MM.1S (cell line): ENCODE data around the gene LEMD2.

Experiments used
- DNase-seq: peaks from one replicate; pipeline ENCODE4 v3.0.0-alpha.2; 2015
- H2AFZ ChIP-seq: fragments of 300-600 bp; sonication (generic); 2 replicates; pipeline ENCODE4 v1.6.0; 2016; ENCODE audit warnings: antibody characterized with exemption, low read length
- H3F3A ChIP-seq: fragments of 300-600 bp; sonication (generic); 2 replicates; pipeline ENCODE4 v1.6.1; 2016; ENCODE audit warnings: mild to moderate bottlenecking, antibody characterized with exemption, low read length, moderate library complexity, mixed read lengths; ENCODE audit not compliant: insufficient read depth
- H3K27ac ChIP-seq: fragments of 300-600 bp; sonication (generic); 2 replicates; pipeline ENCODE4 v1.5.1; 2016; ENCODE audit warnings: mild to moderate bottlenecking, low read length
- H3K27me3 ChIP-seq: fragments of 300-600 bp; sonication (generic); replicated peaks from 2 replicates; pipeline ENCODE4 v1.6.0; 2016; ENCODE audit warnings: low read length; ENCODE audit not compliant: insufficient read depth
- H3K36me3 ChIP-seq: fragments of 300-600 bp; sonication (generic); replicated peaks from 2 replicates; pipeline ENCODE4 v1.6.1; 2016; ENCODE audit warnings: mild to moderate bottlenecking, low read length, mixed read lengths; ENCODE audit not compliant: insufficient read depth
- H3K4me1 ChIP-seq: fragments of 300-600 bp; sonication (generic); 2 replicates; pipeline ENCODE4 v1.6.1; 2016; ENCODE audit warnings: low read length, mixed read lengths
- H3K4me2 ChIP-seq: fragments of 300-600 bp; sonication (generic); 2 replicates; pipeline ENCODE4 v1.6.0; 2016; ENCODE audit warnings: low read depth, low read length
- H3K4me3 ChIP-seq: fragments of 300-600 bp; sonication (generic); 2 replicates; pipeline ENCODE4 v1.5.1; 2016; ENCODE audit warnings: low read length, mixed read lengths
- H3K79me2 ChIP-seq: fragments of 300-600 bp; sonication (generic); 2 replicates; pipeline ENCODE4 v1.6.1; 2016; ENCODE audit warnings: mixed run types, low read length, mixed read lengths
- H3K9ac ChIP-seq: fragments of 300-600 bp; sonication (generic); 2 replicates; pipeline ENCODE4 v1.6.1; 2016; ENCODE audit warnings: low read length, mixed read lengths
- H3K9me2 ChIP-seq: fragments of 300-600 bp; sonication (generic); replicated peaks from 2 replicates; pipeline ENCODE4 v1.6.1; 2016; ENCODE audit warnings: mild to moderate bottlenecking, low read length, mixed read lengths; ENCODE audit not compliant: insufficient read depth
- H3K9me3 ChIP-seq: fragments of 300-600 bp; sonication (generic); replicated peaks from 2 replicates; pipeline ENCODE4 v1.6.1; 2016; ENCODE audit warnings: mild to moderate bottlenecking, low read length, mixed read lengths; ENCODE audit not compliant: insufficient read depth
- H4K20me1 ChIP-seq: fragments of 300-600 bp; sonication (generic); 2 replicates; pipeline ENCODE4 v1.6.1; 2016; ENCODE audit warnings: mild to moderate bottlenecking, low read length, moderate library complexity, mixed read lengths; ENCODE audit not compliant: insufficient read depth
- EZH2 ChIP-seq: fragments of 300-600 bp; sonication (generic); optimal IDR thresholded peaks from 2 replicates; pipeline ENCODE3; 2017; ENCODE audit warnings: low read depth, mild to moderate bottlenecking, antibody characterized with exemption, low read length, mixed read lengths
- EZH2phosphoT487 ChIP-seq: fragments of 300-600 bp; sonication (generic); IDR thresholded peaks from 2 replicates; pipeline ENCODE4 v1.6.1; 2018; ENCODE audit warnings: antibody characterized with exemption, low read length
- TF ChIP-seq, protein P1 (sequence below): fragments of 300-600 bp; sonication (generic); IDR thresholded peaks from 2 replicates; pipeline ENCODE4 v1.5.1; 2016; ENCODE audit warnings: antibody characterized with exemption, low read length, mixed read lengths

Gene LEMD2

DNA sequence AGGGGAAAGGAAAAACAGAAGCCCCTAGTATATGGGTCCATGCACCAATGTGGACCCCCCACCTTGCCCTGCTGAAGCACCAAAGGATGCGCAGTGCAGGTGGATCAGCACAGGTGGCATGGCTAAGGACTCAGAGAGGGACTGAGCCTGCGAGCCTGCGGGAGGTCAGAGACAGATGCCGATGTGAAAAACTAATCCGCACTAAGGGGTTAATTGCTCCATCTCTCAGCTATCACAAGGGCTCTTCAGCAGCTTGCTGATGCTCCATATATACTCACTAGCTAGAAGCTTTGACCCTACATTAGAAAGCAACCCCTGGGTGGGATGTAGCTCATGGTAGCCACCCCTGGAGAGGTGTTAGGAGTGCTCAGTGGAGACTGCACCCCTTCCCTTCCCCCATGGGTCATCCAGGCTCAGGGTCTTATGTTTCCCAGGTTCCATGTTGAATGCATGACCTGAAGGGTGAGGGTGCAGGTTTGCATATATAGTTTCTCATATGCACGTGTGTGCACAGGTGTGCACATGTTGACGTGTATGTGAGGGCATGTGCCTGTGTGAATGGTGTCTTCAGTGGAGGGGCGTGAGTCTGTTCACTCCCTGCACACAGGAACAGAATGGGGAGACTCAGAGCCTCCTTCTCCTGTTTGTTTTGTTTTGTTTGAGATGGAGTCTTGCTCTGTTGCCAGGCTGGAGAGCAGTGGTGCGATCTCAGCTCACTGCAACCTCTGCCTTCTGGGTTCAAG, 28.9 kb downstream of the LEMD2 start:
- Histone ChIP-seq H2AFZ (no peak overlapping the region), H3K4me3 (no peak overlapping the region), H3K9me2 (no peaks in the 10 kb centered on the region), H4K20me1 (no peaks in the 10 kb centered on the region), H3K27me3 (peaks cover 28% of the 10 kb centered on the region), H3K4me1 (no peaks in the 10 kb centered on the region), H3K79me2 (no peaks in the 10 kb centered on the region), H3K9ac (no peak overlapping the region), H3K27ac (no peak overlapping the region), H3K9me3 (no peaks in the 10 kb centered on the region), H3K36me3 (no peaks in the 10 kb centered on the region), H3K4me2 (no peak overlapping the region), H3F3A (no peaks in the 10 kb centered on the region)
- TF ChIP-seq EZH2phosphoT487 (no peak), EZH2 (no peak)
- TF ChIP-seq, protein P1, sequence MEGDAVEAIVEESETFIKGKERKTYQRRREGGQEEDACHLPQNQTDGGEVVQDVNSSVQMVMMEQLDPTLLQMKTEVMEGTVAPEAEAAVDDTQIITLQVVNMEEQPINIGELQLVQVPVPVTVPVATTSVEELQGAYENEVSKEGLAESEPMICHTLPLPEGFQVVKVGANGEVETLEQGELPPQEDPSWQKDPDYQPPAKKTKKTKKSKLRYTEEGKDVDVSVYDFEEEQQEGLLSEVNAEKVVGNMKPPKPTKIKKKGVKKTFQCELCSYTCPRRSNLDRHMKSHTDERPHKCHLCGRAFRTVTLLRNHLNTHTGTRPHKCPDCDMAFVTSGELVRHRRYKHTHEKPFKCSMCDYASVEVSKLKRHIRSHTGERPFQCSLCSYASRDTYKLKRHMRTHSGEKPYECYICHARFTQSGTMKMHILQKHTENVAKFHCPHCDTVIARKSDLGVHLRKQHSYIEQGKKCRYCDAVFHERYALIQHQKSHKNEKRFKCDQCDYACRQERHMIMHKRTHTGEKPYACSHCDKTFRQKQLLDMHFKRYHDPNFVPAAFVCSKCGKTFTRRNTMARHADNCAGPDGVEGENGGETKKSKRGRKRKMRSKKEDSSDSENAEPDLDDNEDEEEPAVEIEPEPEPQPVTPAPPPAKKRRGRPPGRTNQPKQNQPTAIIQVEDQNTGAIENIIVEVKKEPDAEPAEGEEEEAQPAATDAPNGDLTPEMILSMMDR, result no peak
- DNase-seq, result no peak

DNA sequence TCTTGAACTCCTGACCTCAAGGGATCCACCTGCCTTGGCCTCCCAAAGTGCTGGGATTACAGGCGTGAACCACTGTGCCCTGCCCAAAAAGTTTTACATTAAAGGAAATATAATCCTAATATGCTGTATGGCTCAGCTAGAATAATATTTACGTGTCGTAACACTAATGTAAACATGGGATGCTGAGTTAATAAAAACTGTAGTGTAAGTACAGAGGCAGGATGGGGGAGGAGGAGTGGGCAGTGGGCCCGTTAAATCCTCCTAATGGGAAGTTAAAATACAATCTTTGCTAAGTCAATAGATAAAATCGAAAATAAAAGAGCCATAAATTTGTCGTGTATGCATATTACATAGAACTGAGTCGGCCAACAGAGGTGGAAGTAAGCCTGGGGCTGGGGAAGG, 30.1 kb downstream of the LEMD2 start:
- H3K9me2 ChIP-seq, result no peaks in the 10 kb centered on the region
- H3K27me3 ChIP-seq, result peaks cover 27% of the 10 kb centered on the region
- H3K4me3 ChIP-seq, result no peak overlapping the region
- H3K27ac ChIP-seq, result no peak overlapping the region
- H4K20me1 ChIP-seq, result no peaks in the 10 kb centered on the region
- DNase-seq, result no peak
- no peak overlapping the region for H2AFZ ChIP-seq
- H3K9me3 ChIP-seq, result no peaks in the 10 kb centered on the region
- H3F3A ChIP-seq, result no peaks in the 10 kb centered on the region
- no peaks in the 10 kb centered on the region for H3K36me3 ChIP-seq
- no peak for TF ChIP-seq EZH2phosphoT487
- TF ChIP-seq EZH2, result no peak
- TF ChIP-seq, protein P1, result no peak
- H3K79me2 ChIP-seq, result no peaks in the 10 kb centered on the region
- H3K4me2 ChIP-seq, result no peak overlapping the region
- H3K9ac ChIP-seq, result no peak overlapping the region
- H3K4me1 ChIP-seq, result no peaks in the 10 kb centered on the region

DNA sequence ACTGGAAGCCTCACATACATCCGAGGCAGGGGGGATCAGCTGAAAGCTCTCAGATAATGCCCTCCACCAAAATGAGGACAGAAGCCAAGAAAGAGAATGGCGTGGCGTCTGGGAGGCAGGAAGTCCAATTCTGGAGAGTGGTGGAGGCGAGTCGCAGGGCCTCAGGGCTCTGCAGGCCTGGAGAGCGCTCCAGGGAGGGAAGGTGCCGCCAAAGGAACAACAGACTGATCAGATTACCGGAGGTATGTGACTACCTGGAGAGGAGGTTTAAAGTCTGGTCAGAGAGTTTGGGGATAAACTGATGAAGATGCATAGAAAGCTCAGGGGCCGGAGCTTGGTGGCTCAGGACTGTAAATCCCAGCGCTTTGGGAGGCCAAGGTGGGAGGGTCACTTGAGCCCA, 31.0 kb downstream of the LEMD2 start:
- no peak overlapping the region for H3K27ac ChIP-seq
- no peak overlapping the region for H3K4me2 ChIP-seq
- no peaks in the 10 kb centered on the region for H3K36me3 ChIP-seq
- H3K9ac ChIP-seq, result no peak overlapping the region
- H2AFZ ChIP-seq, result no peak overlapping the region
- H4K20me1 ChIP-seq, result no peaks in the 10 kb centered on the region
- H3F3A ChIP-seq, result no peaks in the 10 kb centered on the region
- H3K9me3 ChIP-seq, result no peaks in the 10 kb centered on the region
- no peak overlapping the region for H3K4me3 ChIP-seq
- no peaks in the 10 kb centered on the region for H3K4me1 ChIP-seq
- DNase-seq, result no peak
- no peaks in the 10 kb centered on the region for H3K9me2 ChIP-seq
- TF ChIP-seq, protein P1, result no peak
- TF ChIP-seq EZH2phosphoT487, result no peak
- no peak for TF ChIP-seq EZH2
- H3K27me3 ChIP-seq, result peaks cover 23% of the 10 kb centered on the region
- no peaks in the 10 kb centered on the region for H3K79me2 ChIP-seq
